GM19455 (cell line): ENCODE results near the gene PET100.

Experiments
- ATAC-seq: cut with Tn5 transposase; IDR thresholded peaks from one replicate; pipeline ENCODE4 v1.9.1; 2021; ENCODE audit not compliant: unreplicated experiment

Gene PET100

GRCh38 chr19:7647156-7647555 is 17.6 kb downstream of the PET100 start:
- no peak for ATAC-seq

DNA sequence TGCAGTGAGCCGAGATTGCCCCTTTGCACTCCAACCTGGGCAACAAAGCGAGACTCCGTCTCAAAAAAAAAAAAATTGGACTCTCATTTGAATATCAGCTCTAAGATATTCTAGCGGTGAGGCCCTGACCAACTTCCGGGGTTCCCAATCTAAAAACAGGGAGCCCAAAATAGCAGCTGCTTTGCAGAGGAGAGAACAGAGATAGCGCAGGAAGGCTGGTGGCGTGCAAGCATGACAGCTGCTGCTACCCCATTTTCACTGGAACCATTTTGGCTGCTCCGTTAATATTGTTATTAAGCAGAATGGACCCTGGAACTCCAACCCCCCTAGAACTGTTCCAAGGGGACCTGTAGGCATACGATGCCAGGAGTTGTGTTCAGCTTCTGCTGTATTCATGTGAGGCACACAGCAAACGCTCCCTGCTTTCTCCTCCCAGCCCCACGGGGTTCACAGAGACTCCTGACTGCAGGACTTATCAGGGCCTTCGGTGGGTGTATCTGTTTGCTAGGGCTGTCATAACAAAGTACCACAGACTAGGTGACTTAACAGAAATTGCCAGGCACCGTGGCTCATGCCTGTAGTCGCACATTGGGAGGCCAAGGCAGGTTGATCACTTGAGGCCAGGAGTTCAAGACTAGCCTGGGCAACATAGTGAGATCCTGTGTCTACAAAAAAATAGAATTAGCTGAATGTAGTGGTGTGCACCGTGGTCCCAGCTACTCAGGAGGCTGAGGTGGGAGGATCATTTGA is 18.8 kb downstream of the PET100 start:
- ATAC-seq = no peak

DNA sequence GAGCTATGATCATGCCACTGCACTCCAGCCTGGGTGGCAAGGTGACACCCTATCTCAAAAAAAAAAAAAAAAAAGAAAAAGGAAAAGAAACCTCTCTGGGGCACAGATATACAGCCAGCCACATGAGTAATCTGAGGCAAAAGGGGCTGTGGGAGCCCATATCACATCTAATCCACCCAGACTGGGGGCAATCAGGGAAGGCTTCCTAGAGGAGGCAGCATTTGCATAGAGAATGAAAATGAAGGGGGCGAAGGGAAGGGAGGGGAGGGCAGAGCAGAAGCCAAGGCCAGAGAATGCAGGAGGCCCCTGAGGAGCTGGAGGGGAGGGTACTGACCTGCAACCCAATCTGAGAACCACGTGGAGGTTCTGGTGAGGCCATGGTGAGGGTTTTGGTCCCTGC is 20.6 kb downstream of the PET100 start:
- ATAC-seq = no peak

GRCh38 chr19:7652061-7652641 is 22.6 kb downstream of the PET100 start:
- no peak for ATAC-seq

DNA sequence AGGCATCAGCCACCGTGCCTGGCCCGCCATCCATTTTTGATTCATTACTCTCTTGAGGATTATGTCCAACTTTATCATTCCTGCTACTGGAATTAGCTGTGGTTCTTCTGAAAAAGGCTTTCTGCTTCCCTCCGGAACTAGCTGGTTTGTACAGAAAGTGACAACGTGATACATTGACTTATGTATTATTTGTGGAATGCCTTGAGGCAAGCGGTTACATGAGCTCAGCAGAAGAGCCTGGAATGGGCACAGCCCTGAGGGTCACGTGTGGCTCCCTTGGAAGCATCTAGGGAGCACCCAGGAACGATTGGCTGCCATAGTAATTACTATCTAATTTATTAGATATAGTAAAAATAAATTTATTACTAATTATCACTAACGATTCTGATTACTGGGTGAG is 24.8 kb downstream of the PET100 start:
- ATAC-seq = no peak

DNA sequence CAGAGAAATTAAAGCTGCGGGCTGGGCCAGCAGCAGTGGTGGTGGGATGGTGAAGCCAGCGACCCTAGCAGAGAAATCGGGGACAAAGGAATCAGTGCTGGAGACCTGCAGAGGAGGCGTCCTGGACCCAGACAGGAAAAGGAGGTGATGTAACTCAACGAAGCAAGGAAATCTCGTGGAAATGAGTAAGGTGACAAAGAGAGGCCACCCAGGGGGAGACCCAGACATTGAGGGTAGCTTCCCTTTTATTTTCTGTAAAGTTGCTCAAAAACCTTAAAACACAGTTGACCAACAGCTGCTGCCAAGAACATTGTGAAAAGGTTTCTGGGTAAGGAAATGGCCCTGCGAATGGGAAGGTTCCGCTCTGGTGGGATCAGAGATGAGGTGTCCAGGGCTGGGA is 26.0 kb downstream of the PET100 start:
- ATAC-seq = no peak

DNA sequence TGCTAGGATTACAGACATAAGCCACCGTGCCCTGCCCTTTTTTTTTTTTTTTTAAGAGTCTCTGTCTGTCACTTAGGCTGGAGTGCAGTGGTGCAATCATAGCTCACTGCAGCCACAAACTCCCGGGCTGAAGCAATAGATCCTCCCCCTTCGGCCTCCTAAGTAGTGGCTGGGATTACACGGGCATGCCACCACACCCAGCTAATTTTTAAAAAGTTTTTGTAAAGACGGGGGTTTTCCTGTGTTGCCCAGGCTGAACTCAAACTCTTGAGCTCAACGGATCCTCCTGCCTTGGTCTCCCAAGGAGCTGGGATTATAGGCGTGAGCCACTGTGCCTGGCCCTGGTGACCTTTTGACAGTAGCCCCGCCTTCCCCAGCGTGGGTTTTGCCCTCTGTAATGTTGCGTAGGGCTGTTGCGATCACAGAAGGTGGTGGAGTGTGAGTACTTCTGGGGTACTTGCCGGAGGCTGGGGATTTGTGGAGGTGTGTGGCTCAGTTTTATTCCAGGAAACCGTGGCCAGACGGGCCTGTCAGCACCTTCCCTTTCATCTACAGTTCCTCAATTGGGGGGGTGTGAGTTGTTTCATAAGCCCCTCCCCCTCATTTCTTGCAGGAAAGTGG is 27.6 kb downstream of the PET100 start:
- no peak for ATAC-seq

DNA sequence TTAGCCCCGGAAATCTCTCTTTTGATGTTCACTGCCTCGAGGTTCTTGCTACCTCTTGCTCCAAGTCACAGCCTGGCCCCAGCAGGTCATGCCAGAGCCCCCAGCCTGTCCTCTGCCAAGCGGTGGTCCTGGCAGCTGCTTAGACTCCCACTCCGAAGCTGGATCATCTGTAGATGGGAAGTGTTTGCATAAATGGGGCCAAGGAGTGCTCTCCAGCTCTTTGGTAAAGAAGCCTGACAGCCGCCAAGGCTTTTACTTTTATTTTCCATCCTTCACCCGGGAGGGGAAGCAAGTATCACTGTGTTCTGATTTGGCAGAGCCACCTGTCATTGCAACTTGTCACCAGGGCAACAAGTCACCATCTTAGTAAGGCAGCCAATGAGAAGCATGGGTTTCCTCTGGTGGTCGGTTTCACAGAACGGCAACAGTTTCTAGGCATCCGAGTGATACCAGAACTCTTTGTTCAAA is 28.7 kb downstream of the PET100 start:
- ATAC-seq = peak; percentile 73

- ATAC-seq = no peak
These were observed 32.3 kb downstream of the PET100 start for GRCh38 chr19:7661744-7662538.

DNA sequence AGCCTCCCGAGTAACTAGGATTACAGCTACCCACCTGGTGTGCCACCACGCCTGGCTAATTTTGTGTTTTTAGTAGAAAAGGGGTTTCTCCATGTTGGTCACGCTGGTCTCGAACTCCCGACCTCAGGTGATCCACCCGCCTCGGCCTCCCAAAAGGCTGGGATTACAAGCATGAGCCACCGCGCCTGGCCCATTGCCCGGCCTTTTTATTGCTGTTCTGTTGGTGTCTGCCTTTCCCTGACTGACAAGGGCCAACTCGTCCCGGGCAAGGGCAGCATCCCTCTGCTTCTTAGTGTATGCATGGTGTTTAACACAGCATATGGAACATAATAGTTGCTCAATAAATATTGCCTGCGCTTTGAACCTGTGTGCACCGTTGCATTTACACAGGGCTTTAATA is 33.1 kb downstream of the PET100 start:
- no peak for ATAC-seq

- no peak for ATAC-seq
These were observed 34.1 kb downstream of the PET100 start for GRCh38 chr19:7663706-7664105.

DNA sequence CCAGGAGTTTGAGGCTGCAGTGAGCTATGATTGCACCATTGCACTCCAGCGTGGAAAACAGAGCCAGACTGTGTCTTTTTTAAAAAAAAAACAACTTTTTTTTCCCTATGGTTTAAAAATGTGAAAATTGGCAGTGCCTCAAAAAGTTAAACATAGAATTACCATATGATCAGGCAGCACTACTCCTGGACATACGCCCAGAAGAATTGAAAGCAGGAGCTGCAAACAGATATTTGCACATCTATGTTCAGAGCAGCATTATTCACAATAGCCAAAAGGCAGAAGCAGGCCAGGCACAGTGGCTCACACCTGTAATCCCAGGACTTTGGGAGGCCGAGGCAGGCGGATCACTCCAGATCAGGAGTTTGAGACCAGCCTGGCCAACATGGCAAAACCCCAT is 35.5 kb downstream of the PET100 start:
- no peak for ATAC-seq

- no peak for ATAC-seq
These were observed 39.2 kb downstream of the PET100 start, which contains the start of gene RETN for GRCh38 chr19:7668842-7669241. RETN (plus strand) TSS chr19:7669049; CDS start chr19:7669327, 278 bp downstream.

DNA sequence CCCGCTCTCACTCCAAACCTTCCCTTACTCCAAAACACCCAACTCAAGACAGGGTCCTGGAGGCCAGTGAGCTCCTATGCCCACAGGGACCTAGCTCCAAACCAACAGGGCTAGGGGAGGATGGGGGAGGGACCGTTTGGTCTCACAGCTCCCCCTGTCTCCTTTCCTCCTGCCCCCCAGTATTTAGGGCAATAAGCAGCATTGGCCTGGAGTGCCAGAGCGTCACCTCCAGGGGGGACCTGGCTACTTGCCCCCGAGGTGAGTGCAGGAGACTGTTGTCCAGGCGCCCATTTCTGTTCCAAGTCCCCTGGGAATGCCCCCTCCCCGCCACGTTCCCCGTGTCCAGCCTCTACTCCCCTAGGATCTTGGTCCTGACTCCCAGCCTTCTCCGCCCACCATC is 40.0 kb downstream of the PET100 start:
- ATAC-seq = no peak

DNA sequence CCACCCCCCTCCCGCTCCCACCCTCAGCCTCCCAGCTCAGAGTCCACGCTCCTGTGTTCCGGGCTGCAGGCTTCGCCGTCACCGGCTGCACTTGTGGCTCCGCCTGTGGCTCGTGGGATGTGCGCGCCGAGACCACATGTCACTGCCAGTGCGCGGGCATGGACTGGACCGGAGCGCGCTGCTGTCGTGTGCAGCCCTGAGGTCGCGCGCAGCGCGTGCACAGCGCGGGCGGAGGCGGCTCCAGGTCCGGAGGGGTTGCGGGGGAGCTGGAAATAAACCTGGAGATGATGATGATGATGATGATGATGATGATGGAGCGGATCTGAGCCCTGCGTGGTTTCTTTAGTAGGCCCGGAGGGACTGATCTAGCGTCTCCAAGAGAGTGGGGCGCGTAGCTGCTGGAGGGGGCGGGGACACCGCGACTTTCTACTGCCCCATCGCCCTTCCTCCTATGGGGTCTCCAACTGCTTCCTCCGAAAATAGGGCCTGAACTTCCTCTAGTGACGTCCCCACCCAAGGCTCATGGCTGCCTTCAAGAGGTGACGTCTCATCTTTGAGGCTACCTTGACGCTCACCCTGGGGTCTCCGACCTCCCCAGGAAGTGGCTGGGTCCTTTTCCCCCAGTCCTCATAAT is 40.7 kb downstream of the PET100 start:
- ATAC-seq = no peak

DNA sequence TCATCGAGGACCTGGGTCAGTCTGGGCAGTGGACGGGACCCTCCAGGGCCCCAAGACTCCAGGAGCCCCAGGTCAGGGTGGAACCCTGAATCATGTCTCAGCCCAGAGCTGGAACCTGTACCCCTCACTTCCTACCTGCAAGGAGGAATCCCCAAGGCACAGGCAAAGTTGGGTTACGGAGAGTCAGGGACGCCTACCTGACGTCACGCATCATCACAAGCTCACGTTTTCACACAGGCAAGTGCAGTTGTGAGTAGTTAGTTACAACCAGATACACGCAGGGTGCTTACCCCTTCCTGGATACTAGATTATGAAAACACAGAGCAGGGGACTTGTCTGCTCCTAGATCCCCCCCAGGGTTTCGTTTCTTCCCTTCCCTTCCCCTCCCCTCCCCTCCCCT is 41.2 kb downstream of the PET100 start:
- no peak for ATAC-seq

- no peak for ATAC-seq
These were observed 42.9 kb downstream of the PET100 start for GRCh38 chr19:7672522-7672921.

- no peak for ATAC-seq
These were observed 44.7 kb downstream of the PET100 start for GRCh38 chr19:7674010-7675005.

DNA sequence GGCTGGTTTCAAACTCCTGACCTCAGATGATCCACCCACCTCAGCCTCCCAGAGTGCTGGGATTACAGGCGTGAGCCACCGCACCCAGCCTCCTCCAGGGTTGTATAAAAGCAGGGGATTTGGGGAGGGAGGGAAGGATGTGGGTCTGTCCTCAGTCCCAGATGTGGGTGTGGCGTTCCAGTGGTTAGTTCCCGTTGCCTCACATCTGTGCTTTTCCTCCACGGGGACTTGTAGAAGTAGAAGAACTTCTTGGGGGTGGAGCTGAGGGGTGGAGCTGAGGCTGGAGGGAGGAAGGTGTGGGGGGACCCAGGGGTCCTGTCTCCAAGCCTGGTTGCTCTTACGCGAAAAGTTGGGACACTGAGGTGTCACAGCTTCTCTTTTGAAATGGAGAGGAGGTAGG is 46.8 kb downstream of the PET100 start:
- ATAC-seq = no peak

GRCh38 chr19:7676854-7677253 is 47.3 kb downstream of the PET100 start, which contains the start of gene MCEMP1:
MCEMP1 (plus strand) TSS chr19:7677090; CDS start chr19:7677121, 31 bp downstream.
- ATAC-seq = no peak
